NT2/D1 (cell line): Measurements from ENCODE around the gene DOCK1.

Experiments
- DNase-seq: peaks from one replicate; pipeline ENCODE4 v3.0.0-alpha.2; 2011; ENCODE audit warnings: low read depth, low spot score
- H3K27me3 ChIP-seq: 2 replicates; pipeline ENCODE4 v1.6.0; 2011; ENCODE audit warnings: mild to moderate bottlenecking; ENCODE audit not compliant: insufficient read length, insufficient read depth
- H3K36me3 ChIP-seq: 2 replicates; pipeline ENCODE4 v1.6.1; 2011; ENCODE audit warnings: mild to moderate bottlenecking, low read length, mixed read lengths; ENCODE audit not compliant: insufficient read depth, insufficient read length
- H3K4me1 ChIP-seq: 2 replicates; pipeline ENCODE4 v1.5.1; 2011; ENCODE audit not compliant: insufficient read depth, insufficient read length
- H3K4me3 ChIP-seq: 2 replicates; pipeline ENCODE4 v1.5.1; 2011; ENCODE audit warnings: low read depth; ENCODE audit not compliant: insufficient read length
- H3K9ac ChIP-seq: 2 replicates; pipeline ENCODE4 v1.6.0; 2011; ENCODE audit warnings: low read depth; ENCODE audit not compliant: insufficient read length
- H3K9me3 ChIP-seq: 2 replicates; pipeline ENCODE4 v1.5.1; 2011; ENCODE audit warnings: mild to moderate bottlenecking, low read length; ENCODE audit not compliant: insufficient read depth
- SUZ12 ChIP-seq: IDR thresholded peaks from 2 replicates; pipeline ENCODE4 v1.6.1; 2011; ENCODE audit not compliant: insufficient read length, insufficient read depth; ENCODE audit errors: extremely low read depth
- YY1 ChIP-seq: IDR thresholded peaks from 2 replicates; pipeline ENCODE4 v1.6.1; 2011; ENCODE audit not compliant: insufficient read length, insufficient read depth
- ZNF274 ChIP-seq: IDR thresholded peaks from 2 replicates; pipeline ENCODE4 v1.6.1; 2011; ENCODE audit warnings: mild to moderate bottlenecking, low read depth, low read length

Gene DOCK1

DNA sequence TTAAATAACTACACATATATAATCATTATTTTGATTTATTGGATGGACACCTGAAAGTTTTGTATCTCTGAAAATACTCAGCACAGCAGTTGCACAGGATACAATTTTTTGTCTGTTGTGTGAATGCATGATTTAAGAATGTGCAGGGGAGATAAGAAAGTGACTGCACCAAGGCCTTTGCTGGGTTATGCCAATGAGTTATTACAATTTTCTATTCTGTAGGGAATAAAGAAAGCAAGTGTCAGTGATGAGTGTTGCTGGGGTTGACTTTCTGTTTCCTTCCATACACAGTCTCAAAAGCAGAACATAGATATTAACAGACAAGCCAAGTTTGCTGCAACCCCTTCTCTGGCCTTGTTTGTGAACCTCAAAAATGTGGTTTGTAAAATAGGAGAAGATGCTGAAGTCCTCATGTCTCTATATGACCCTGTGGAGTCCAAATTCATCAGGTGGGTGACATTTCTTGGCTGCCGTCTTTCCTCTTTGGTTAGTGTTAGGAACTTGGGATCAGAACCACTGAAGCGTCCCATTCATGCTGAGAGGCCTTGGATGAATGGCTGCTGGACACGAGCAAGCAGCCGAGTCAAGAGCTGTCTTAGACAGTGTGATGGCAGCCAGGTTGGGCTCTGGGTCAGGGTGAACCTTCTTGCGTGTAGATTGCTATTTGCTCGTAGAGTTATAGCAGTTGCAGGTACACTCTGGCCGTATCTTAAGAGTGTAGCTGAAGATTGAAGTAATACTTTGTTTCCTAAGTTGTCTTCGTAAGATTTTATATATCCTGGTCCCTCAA, 92.8 kb downstream of the DOCK1 start:
- TF ChIP-seq YY1 (no peak), ZNF274 (no peak), SUZ12 (no peak)
- Histone ChIP-seq H3K9ac (no peak overlapping the region), H3K9me3 (peaks cover 10% of the 10 kb centered on the region; the same call in 1 of the 2 replicates), H3K36me3 (peaks cover 55% of the 10 kb centered on the region), H3K4me3 (no peak overlapping the region), H3K4me1 (no peaks in the 10 kb centered on the region), H3K27me3 (no peaks in the 10 kb centered on the region)
- DNase-seq = no peak

DNA sequence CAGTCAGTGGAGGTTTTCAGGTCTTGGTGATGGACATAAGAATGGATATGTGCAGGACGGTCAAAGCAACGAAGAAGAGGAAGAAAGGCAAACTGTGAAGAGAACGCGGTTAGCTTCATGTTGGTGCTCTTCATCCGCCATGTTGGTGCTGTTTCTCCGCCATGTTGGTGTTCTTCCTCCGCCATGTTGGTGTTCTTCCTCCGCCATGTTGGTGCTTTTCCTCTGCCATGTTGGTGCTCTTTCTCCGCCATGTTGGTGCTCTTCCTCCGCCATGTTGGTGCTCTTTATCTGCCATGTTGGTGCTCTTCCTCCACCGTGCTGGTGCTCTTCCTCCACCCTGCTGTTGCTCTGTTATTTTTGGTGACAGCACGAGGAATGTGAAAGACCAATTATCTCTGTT, 95.4 kb downstream of the DOCK1 start:
- Histone ChIP-seq H3K9ac (no peak overlapping the region), H3K4me3 (no peak overlapping the region), H3K27me3 (no peaks in the 10 kb centered on the region), H3K36me3 (peaks cover 52% of the 10 kb centered on the region), H3K4me1 (no peaks in the 10 kb centered on the region), H3K9me3 (no peaks in the 10 kb centered on the region; the same call in 1 of the 2 replicates)
- DNase-seq = no peak
- TF ChIP-seq ZNF274 = no peak
- no peak for TF ChIP-seq SUZ12
- TF ChIP-seq YY1 = no peak

DNA sequence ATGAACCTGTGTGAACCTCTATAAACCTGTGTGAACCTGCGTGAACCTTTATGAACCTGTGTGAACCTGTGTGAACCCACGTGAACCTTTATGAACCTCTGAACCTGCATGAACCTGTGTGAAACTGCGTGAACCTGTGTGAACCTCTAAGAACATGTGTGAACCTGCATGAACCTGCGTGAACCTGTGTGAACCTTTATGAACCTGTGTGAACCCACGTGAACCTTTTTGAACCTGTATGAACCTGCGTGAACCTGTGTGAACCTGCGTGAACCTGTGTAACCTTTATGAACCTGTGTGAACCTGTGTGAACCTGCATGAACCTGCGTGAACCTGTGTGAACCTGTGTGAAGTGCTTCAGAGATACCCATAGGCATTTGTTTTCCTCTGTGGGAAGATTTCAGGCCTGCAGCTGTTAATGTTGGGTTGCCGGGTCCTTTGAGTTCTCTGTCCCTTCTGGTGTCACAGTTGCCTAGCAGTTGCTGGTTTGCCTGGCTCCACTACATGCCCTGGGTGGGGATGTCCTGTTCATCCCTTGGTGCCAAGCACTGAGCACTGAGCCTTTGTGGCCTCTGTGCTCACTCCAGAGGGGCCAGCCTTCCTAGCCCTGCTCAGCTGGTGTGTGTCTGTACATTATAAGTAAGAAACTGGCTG, 97.9 kb downstream of the DOCK1 start:
- Histone ChIP-seq H3K9me3 (no peaks in the 10 kb centered on the region), H3K4me3 (no peak overlapping the region), H3K36me3 (peaks cover 53% of the 10 kb centered on the region), H3K27me3 (no peaks in the 10 kb centered on the region), H3K4me1 (no peaks in the 10 kb centered on the region), H3K9ac (no peak overlapping the region)
- DNase-seq = no peak
- TF ChIP-seq SUZ12 (no peak), YY1 (no peak), ZNF274 (no peak)

DNA sequence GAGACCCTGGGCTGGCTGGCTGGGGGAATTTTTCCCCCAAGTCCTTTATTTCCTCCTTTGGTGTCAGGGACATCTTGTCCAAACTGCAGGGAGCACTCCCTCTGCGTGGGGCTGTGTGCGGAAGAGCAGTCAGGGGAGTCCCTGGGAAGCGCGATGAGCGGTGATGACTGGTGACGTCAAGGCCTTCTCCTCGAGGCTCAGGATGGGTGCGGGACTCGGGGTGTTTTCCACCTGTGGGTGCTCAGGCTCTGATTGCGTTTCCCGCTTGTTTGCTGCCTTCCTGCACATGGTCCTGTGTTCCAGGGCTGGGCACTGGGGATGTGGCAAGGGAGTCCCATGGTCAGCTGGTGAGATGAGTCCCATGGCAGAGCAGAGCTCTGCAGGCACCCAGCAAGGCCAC, 101.2 kb downstream of the DOCK1 start:
- Histone ChIP-seq H3K36me3 (peaks cover 43% of the 10 kb centered on the region), H3K9me3 (no peaks in the 10 kb centered on the region), H3K27me3 (no peaks in the 10 kb centered on the region), H3K4me3 (no peak overlapping the region), H3K4me1 (no peaks in the 10 kb centered on the region), H3K9ac (no peak overlapping the region)
- no peak for DNase-seq
- no peak for TF ChIP-seq ZNF274
- TF ChIP-seq YY1 = no peak
- no peak for TF ChIP-seq SUZ12

DNA sequence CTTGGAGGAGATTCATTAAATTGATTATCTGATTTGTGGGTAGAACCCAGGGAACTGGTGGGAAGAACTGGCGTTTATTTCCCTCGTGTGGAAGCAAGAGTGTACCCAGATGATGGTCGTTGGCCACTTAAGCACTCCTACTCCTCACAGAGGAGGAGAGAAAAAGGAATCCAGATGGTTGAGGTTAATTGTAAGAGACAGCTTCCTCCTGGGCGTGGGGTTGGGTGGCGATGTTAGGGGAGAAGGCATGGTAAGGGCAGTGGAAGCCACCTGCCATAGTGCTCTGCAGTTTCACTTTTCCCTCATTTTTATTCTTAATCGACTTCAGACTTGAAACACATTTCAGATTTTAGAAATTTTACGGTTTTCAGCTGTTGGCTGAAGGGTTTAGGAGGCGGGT, 104.1 kb downstream of the DOCK1 start:
- peaks cover 2% of the 10 kb centered on the region for H3K4me1 ChIP-seq
- H3K4me3 ChIP-seq = no peak overlapping the region
- H3K36me3 ChIP-seq = peaks cover 39% of the 10 kb centered on the region
- H3K9ac ChIP-seq = no peak overlapping the region
- TF ChIP-seq ZNF274 (no peak), SUZ12 (no peak), YY1 (no peak)
- DNase-seq = no peak
- no peaks in the 10 kb centered on the region for H3K9me3 ChIP-seq
- no peaks in the 10 kb centered on the region for H3K27me3 ChIP-seq

DNA sequence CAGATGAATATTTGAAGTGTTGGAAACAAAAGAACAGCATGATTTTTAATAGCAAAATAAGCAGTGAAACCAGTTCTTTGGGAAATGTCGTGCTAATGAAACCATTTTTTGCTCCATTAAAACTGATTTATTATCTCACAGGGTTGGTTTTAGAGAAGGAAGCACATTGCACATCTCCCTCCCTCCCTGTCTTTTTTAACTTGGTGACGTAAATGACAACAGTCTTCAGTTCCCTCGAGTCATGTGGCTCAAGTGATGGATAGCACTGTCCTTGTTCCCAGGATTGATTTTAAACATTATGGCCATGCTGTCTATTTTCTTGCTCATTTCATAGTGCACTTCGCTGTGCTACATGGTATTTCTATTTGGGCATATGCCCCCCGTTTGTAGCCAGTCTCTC, 105.9 kb downstream of the DOCK1 start:
- Histone ChIP-seq H3K36me3 (peaks cover 37% of the 10 kb centered on the region), H3K4me3 (no peak overlapping the region), H3K27me3 (no peaks in the 10 kb centered on the region), H3K4me1 (peaks cover 4% of the 10 kb centered on the region), H3K9me3 (no peaks in the 10 kb centered on the region), H3K9ac (no peak overlapping the region)
- DNase-seq = no peak
- TF ChIP-seq YY1 (no peak), ZNF274 (no peak), SUZ12 (no peak)

DNA sequence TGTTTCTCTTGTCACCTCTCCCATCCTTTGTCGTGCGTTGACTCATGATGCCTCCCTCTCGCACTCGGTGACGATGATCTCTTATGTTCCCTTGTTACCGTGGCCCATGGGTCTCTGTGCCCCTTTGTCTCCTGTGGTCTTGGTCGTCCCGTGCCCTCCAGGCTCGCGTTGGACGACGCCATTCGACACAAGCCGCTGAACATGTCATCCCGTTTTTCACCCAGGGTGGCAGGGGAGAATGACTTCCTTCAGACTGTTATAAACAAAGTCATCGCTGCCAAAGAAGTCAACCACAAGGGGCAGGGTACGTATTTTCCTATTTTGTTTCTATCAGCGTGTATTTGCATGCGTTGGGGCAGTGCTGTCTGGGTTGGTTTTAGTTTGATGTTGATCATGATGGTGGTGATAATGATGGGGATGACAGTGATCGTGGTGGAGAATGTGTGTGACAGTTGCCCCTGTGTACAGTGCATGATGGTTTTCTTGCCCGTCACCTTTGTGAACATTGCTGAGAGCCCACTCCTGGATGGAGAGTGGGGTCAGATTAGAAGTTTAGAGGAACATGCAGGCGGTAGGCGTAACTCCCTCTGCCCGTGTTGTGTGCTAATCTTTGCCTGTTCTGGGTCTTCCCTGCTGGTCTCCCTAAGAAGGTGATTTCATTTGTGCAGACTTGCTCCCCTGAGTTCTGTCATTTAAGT, 107.0 kb downstream of the DOCK1 start:
- peaks cover 35% of the 10 kb centered on the region for H3K36me3 ChIP-seq

More for the DNA sequence above, 107.0 kb downstream of the DOCK1 start:
- peaks cover 5% of the 10 kb centered on the region for H3K4me1 ChIP-seq
- H3K4me3 ChIP-seq = no peak overlapping the region
- no peak overlapping the region for H3K9ac ChIP-seq
- DNase-seq = no peak
- TF ChIP-seq YY1 = no peak
- TF ChIP-seq SUZ12 = no peak
- no peak for TF ChIP-seq ZNF274
- H3K27me3 ChIP-seq = no peaks in the 10 kb centered on the region
- no peaks in the 10 kb centered on the region for H3K9me3 ChIP-seq
